HCT116 (cell line): ENCODE data around the gene ORC4. TPM values are rescaled to one million over a fixed set of nuclear protein-coding genes. Genes with fewer than 3 reads are reported as not detected.

Experiments
- ATAC-seq: fragments of 200-7000 bp; cut with Tn5 transposase; 2 replicates; pipeline ENCODE4 v1.9.1; 2020; ENCODE audit warnings: mild to moderate bottlenecking, moderate library complexity
- BruUV-seq: library from RNA; stranded (reverse); fragments of 400-500 nt; replicated peaks from 2 replicates; lab custom pipeline; 2021; lab: Mats Ljungman, UMichigan
- CTCF ChIA-PET: fragments of 300-600 bp; sonication (Branson Sonifier 250); formaldehyde crosslinking; loops from one replicate; lab custom pipeline; 2021; ENCODE audit warnings: antibody characterized with exemption; lab: Charles Lee
- POLR2A ChIA-PET: fragments of 300-600, 350-600 bp; sonication (Branson Sonifier 250); formaldehyde crosslinking; loops from one replicate; lab custom pipeline; 2021; ENCODE audit warnings: antibody characterized with exemption; lab: Charles Lee
- RAD21 ChIA-PET, 2 experiments: fragments of 300-600 bp; sonication (Branson Sonifier 250); formaldehyde crosslinking; loops; one replicate each; lab custom pipeline; 2023; ENCODE audit warnings: low total read pairs in 2 of 2; ENCODE audit not compliant: uncharacterized antibody in 2 of 2, unreplicated experiment in 2 of 2, low non-redundant PET in 1 of 2; lab: Charles Lee
- DNase-seq: peaks from one replicate; pipeline ENCODE4 v3.0.0-alpha.2; 2010; ENCODE audit warnings: low read depth, low spot score
- H2AFZ ChIP-seq: fragments of 200-600 bp; shearing (Covaris generic), sonication (generic); 2 replicates; pipeline ENCODE4 v1.6.1; 2017; ENCODE audit warnings: low read depth, mixed run types, mixed read lengths, antibody characterized with exemption, low read length; ENCODE audit not compliant: poor library complexity, severe bottlenecking
- H3K27ac ChIP-seq: 2 replicates; pipeline ENCODE4 v1.5.1; 2012; ENCODE audit warnings: low read depth, low read length
- H3K27me3 ChIP-seq: fragments of 200-600 bp; sonication (generic); 2 replicates; pipeline ENCODE4 v1.6.1; 2016; ENCODE audit warnings: mixed run types, low read length, mixed read lengths; ENCODE audit not compliant: insufficient read depth
- H3K36me3 ChIP-seq, 2 experiments: fragments of 200-500 bp in 1 of 2; fragments of 200-600 bp in 1 of 2; sonication (Bioruptor generic) in 1 of 2; sonication (generic) in 1 of 2; 2 replicates each; pipeline versions ENCODE4 v1.5.1 to v1.6.1; 2014 to 2016; ENCODE audit warnings: low read length in 2 of 2, inconsistent platforms in 1 of 2, mixed read lengths in 1 of 2, mixed run types in 1 of 2; ENCODE audit not compliant: insufficient read depth in 2 of 2, control insufficient read depth in 1 of 2
- H3K4me1 ChIP-seq, 2 experiments: fragments of 200-600 bp in 1 of 2; sonication (generic) in 1 of 2; 2 replicates each; pipeline versions ENCODE4 v1.5.1 to v1.6.1; 2012 to 2017; ENCODE audit warnings: low read length in 2 of 2, inconsistent platforms in 1 of 2, mild to moderate bottlenecking in 1 of 2, mixed read lengths in 1 of 2, mixed run types in 1 of 2, moderate library complexity in 1 of 2; ENCODE audit not compliant: insufficient read depth in 2 of 2, control insufficient read depth in 1 of 2
- H3K4me2 ChIP-seq: fragments of 200-600 bp; sonication (generic); 2 replicates; pipeline ENCODE4 v1.6.1; 2017; ENCODE audit warnings: mixed run types, low read length, mixed read lengths
- H3K4me3 ChIP-seq, 2 experiments: fragments of 200-600 bp in 1 of 2; sonication (generic) in 1 of 2; replicated peaks in 1 of 2; 2 replicates each; pipeline ENCODE4 v1.5.1; 2011 to 2016; ENCODE audit warnings: low read length in 2 of 2, control low read depth in 1 of 2, low read depth in 1 of 2, mild to moderate bottlenecking in 1 of 2, mixed read lengths in 1 of 2, mixed run types in 1 of 2
- H3K79me2 ChIP-seq: fragments of 200-600 bp; sonication (generic); 2 replicates; pipeline ENCODE4 v1.6.1; 2017; ENCODE audit warnings: mild to moderate bottlenecking, mixed run types, low read length, moderate library complexity, mixed read lengths; ENCODE audit not compliant: insufficient read depth
- H3K9ac ChIP-seq: fragments of 200-600 bp; sonication (generic); 2 replicates; pipeline ENCODE4 v1.6.1; 2016; ENCODE audit warnings: low read length, mixed read lengths
- H3K9me2 ChIP-seq: fragments of 200-600 bp; sonication (generic), shearing (Covaris generic); 2 replicates; pipeline ENCODE4 v1.6.1; 2017; ENCODE audit warnings: mixed run types, mild to moderate bottlenecking, moderate library complexity; ENCODE audit not compliant: insufficient read depth
- H3K9me3 ChIP-seq, 2 experiments: fragments of 200-500 bp in 1 of 2; fragments of 200-600 bp in 1 of 2; sonication (Bioruptor generic) in 1 of 2; sonication (generic) in 1 of 2; 2 replicates each; pipeline ENCODE4 v1.6.1; 2014 to 2017; ENCODE audit warnings: low read length in 2 of 2, mixed read lengths in 2 of 2, inconsistent platforms in 1 of 2, low read depth in 1 of 2, mild to moderate bottlenecking in 1 of 2, mixed run types in 1 of 2, moderate library complexity in 1 of 2; ENCODE audit not compliant: control insufficient read depth in 1 of 2, insufficient read depth in 1 of 2
- H4K20me1 ChIP-seq: fragments of 200-600 bp; sonication (generic), shearing (Covaris generic); 2 replicates; pipeline ENCODE4 v1.6.1; 2017; ENCODE audit warnings: mixed run types, mild to moderate bottlenecking, moderate library complexity; ENCODE audit not compliant: insufficient read depth
- EGR1 ChIP-seq: IDR thresholded peaks from 2 replicates; pipeline ENCODE4 v1.6.1; 2012; ENCODE audit warnings: low read depth
- JUND ChIP-seq: IDR thresholded peaks from 2 replicates; pipeline ENCODE4 v1.6.1; 2012
- POLR2AphosphoS5 ChIP-seq: IDR thresholded peaks from 2 replicates; pipeline ENCODE4 v1.6.1; 2011; ENCODE audit warnings: mild to moderate bottlenecking, low read depth, low read length, moderate library complexity
- SRF ChIP-seq: IDR thresholded peaks from 2 replicates; pipeline ENCODE4 v1.6.1; 2012; ENCODE audit warnings: low read depth
- intact Hi-C: fragments of 100-400 bp; cut with micrococcal nuclease; formaldehyde crosslinking; loops from 2 replicates; pipeline ENCODE4 v1.10.0; 2022
- total RNA-seq: library from RNA; stranded (reverse); gene quantifications from one replicate; pipeline ENCODE4 v1.2.1, GENCODE V29; 2021; ENCODE audit not compliant: unreplicated experiment
- TF ChIP-seq, protein P1 (sequence below): IDR thresholded peaks from 2 replicates; pipeline ENCODE4 v1.6.1; 2012

ORC4 gene
- total RNA-seq, 1 experiment from 2014 or later, result 51.0 TPM

DNA sequence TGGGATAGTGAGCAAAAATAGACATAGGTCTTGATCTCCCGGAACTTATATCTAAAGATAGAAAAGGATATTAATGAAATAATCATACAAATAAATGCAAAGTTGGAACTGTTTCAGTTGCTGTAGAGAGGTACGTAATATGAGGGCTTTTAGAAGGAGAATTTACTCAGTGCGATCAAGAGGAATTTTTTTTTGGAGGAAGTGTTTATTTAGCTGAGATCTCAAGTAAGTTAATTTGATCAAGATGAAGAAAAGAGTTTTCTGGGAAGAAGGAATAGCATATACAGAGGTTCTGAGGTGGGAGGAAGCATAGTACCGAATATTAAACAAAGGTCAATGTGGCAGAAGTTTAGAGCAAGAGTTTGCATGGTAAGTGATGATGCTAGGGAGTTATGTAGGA is 11.7 kb upstream of the ORC4 start:
- Histone ChIP-seq H2AFZ (no peak overlapping the region), H3K4me1 (no peaks in the 10 kb centered on the region), H4K20me1 (no peaks in the 10 kb centered on the region), H3K4me2 (no peak overlapping the region), H3K27me3 (no peaks in the 10 kb centered on the region), H3K4me3 (no peak overlapping the region), H3K9me3 (no peaks in the 10 kb centered on the region), H3K36me3 (no peaks in the 10 kb centered on the region), H3K27ac (no peak overlapping the region), H3K9me2 (no peaks in the 10 kb centered on the region), H3K9ac (no peak overlapping the region), H3K79me2 (peaks cover 10% of the 10 kb centered on the region; the same call in 1 of the 2 replicates)
- DNase-seq, result no peak
- no peak for ATAC-seq
- CTCF ChIA-PET, result no interaction called here
- BruUV-seq, result no TSS peak
- intact Hi-C loops, result no loop called here
- no peak for TF ChIP-seq POLR2AphosphoS5
- TF ChIP-seq JUND, result no peak
- TF ChIP-seq SRF, result no peak
- TF ChIP-seq EGR1, result no peak
- TF ChIP-seq, protein P1, sequence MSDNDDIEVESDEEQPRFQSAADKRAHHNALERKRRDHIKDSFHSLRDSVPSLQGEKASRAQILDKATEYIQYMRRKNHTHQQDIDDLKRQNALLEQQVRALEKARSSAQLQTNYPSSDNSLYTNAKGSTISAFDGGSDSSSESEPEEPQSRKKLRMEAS, result no peak
- POLR2A ChIA-PET, result interaction anchor here (1.0 kb wide), 1 partner anchor 11 kb away, joined by 3 read pairs; the partner anchor contains the start of genes MBD5 and ORC4
- RAD21 ChIA-PET, result no interaction called here

DNA sequence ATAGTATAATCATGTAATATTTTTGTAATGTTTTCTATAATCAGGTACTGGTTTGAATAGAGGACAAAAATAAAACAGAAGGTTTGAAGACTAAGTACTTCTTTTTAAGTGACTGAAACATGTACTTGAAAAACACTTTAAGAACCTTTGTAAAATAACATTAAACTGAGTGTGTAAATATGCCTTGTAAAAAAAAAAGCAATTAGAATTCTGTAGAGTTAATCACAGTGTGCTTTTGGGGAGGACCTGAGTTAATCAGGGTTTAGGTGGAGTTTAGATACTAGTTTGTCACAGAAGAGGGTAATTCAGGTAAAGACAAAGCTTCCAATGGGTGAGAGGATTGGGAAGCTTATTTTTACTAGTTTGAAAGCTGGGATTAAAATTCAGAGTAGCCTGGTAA is 10.6 kb upstream of the ORC4 start:
- Histone ChIP-seq H3K27me3 (no peaks in the 10 kb centered on the region), H3K36me3 (no peaks in the 10 kb centered on the region), H3K9me3 (no peaks in the 10 kb centered on the region), H3K4me3 (no peak overlapping the region), H3K4me1 (no peaks in the 10 kb centered on the region), H3K9me2 (no peaks in the 10 kb centered on the region), H3K27ac (no peak overlapping the region), H2AFZ (no peak overlapping the region), H3K4me2 (no peak overlapping the region), H4K20me1 (no peaks in the 10 kb centered on the region), H3K79me2 (peaks cover 20% of the 10 kb centered on the region; the same call in 1 of the 2 replicates), H3K9ac (no peak overlapping the region)
- TF ChIP-seq JUND (no peak), SRF (no peak)
- intact Hi-C loops, result no loop called here
- ChIA-PET RAD21 (no interaction called here), POLR2A (interaction anchor here (0.9 to 1.0 kb wide), 2 partner anchors 10 kb away, joined by 3 to 4 read pairs; partner anchors contain the start of genes MBD5 and ORC4), CTCF (interaction anchor here (1.4 kb wide), 1 partner anchor 10 kb away, joined by 6 read pairs; the partner anchor contains the start of genes MBD5 and ORC4)
- ATAC-seq, result no peak
- BruUV-seq, result no TSS peak
- no peak for DNase-seq
